Left lobe of liver (tissue), 2 donors: Measurements from ENCODE around the gene CAP2. TPM values are rescaled to one million over a fixed set of nuclear protein-coding genes. Genes with fewer than 3 reads are reported as not detected.
A peak's percentile ranks its signal among the peaks of the same experiment; 100 is the strongest.
"Not testable (repeated sequence)": the region's sequence is repeated elsewhere in the genome, so short reads cannot be mapped to it uniquely, and the experiment has no call there.

Experiments
- ATAC-seq: fragments of 200-7000 bp; cut with Tn5 transposase; one replicate; pipeline ENCODE4 v1.9.1; 2020; ENCODE audit warnings: mild to moderate bottlenecking, moderate library complexity
- DNase-seq: peaks from one replicate; pipeline ENCODE4 v3.0.0-alpha.2; 2020; ENCODE audit warnings: low spot score
- total RNA-seq: library from RNA; stranded (reverse); gene quantifications from one replicate; pipeline ENCODE4 v1.2.1, GENCODE V29; 2021
- donor health status: DM: no; HTN: no; CAD: no; lungs with moderate emphysema.
- donor health status: DM: no; HTN: yes; CAD: no.

CAP2 gene
- total RNA-seq, 1 donor from 2014 or later = 2.5 TPM

DNA sequence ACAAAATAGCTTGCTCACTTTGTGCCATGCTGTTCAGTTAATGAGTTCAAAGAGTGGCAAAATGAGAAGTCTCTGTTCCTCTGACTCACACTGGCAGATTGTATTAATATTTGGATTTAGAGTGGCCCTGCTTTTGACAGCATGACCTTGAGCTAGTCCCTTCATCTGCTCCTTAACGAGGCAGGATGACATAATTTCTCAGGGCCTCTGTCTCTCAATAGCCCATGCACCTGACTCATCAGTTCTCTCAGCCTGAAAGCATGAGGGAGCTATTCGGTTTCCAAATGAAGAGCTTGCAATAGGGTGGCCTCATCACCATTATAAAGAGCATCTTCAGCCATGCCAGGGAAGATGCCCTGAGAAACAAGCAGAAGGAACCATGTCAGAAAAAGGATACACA, 38.2 kb downstream of the CAP2 start:
- ATAC-seq (no peak), DNase-seq (no peak)

- ATAC-seq = no peak
- no peak for DNase-seq
Observed at GRCh38 chr6:17432356-17432755, 39.0 kb downstream of the CAP2 start.

DNA sequence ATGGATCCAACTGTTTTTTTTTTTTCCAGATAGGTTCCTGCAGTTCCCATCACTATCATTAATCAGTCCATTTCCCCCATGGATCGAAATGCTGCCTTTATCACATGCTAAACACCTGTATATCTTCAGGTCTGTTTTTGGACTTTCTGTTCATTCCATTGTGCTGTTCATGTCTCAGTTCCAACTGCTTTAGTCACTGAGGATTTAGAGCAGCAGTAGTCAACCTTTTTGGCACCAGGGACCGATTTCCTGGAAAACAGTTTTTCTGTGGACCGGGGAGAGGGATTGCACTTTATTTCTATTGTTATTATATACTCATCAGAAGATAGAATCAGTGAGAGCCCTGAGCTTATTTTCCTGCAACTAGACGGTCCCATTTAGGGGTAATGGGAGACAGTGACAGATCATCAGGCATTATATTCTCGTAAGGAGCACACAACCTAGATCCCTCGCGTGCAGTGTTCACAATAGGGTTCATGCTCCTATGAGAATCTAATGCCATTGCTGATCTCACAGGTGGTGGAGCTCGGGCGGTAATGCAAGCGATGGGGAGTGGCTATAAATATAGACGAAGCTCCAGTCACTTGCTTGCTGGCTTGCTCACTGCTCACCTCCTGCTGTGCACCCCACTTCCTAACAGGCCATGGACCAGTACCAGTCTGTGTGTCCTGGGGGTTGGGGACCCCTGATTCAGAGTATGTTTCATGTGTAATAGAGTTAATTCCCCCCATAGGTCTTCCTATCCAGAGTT, 46.0 kb downstream of the CAP2 start:
- ATAC-seq (no peak), DNase-seq (no peak)

DNA sequence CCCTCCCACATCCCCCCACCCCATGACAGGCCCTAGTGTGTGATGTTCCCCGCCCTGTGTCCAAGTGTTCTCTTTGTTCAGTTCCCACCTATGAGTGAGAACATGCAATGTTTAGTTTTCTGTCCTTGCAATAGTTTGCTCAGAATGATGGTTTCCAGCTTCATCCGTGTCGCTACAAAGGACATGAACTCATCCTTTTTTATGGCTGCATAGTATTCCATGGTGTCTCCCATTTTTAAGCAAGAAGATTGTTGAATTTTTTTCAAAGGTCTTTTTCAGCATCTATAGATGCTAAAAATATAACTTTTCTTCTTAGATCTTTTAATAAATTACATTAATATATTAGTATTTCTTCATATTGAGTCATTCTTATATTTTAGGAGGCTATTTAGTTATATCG, 47.4 kb downstream of the CAP2 start:
- not testable (repeated sequence) for ATAC-seq, DNase-seq

GRCh38 chr6:17442196-17442595, 48.8 kb downstream of the CAP2 start:
- DNase-seq (no peak), ATAC-seq (no peak)

- no peak for DNase-seq
- no peak for ATAC-seq
Observed at GRCh38 chr6:17446713-17447112, 53.3 kb downstream of the CAP2 start.

DNA sequence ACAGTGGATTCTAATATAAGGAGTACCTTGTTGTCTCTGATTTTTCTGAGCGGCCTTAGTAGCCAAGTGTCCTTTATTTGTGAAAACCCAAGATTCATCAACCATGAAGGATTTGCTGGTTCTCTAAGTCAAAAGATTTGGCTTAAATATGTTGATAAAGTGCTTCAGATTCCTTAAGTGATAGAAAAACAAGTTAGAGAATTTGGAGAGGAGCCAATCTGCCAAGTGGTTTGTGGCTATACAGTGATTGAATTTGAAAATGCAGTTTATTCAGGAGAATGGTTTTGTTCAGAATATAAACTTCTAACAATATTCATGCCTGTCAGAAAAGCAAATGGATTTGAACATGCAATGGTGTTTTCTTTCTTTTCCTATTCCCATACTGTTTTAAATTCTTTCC, 54.8 kb downstream of the CAP2 start:
- no peak for DNase-seq
- ATAC-seq = no peak

- DNase-seq (no peak), ATAC-seq (no peak)
Observed at GRCh38 chr6:17450397-17450796, 57.0 kb downstream of the CAP2 start.

- no peak for DNase-seq
- ATAC-seq = no peak
Observed at GRCh38 chr6:17450832-17451231, 57.4 kb downstream of the CAP2 start.

DNA sequence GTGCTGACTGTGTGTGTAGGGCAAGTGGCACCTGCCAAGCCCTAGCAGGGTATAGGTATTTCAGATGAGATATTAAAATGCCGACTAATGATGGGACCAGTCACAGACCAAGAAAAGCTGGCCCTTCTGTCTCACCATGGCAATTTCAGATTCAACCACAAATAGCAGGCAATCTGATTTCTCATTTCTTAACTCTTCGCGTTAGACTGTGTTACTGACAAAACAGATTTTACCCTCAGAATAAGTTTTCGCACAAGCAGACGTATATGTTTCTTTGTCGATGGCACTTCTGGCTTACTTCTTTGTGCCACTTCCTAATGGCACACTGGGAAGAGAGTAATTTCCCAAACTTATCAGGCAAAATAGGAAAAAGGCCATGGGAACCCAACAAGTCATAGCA, 58.7 kb downstream of the CAP2 start:
- ATAC-seq = no peak
- DNase-seq = no peak

GRCh38 chr6:17454316-17455005, 61.1 kb downstream of the CAP2 start:
- ATAC-seq (no peak), DNase-seq (no peak)

DNA sequence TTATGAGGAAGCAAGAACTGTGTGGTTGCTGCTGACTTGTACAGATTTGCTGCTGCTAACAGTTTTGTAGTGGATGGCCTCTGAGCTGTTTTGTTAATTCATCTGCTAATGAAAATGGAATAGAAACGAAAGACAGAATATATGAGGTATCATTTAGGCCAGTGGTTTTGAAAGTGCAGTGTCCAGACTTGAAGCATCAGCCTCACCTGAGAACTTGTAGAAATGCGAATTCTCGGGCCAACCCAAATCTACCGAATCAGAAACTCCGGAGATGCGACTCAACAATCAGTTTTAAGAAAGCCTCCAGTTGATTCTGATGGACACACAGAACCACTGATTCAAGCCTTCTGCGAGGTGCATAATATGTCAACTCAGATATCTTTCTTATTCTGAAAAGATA, 62.5 kb downstream of the CAP2 start:
- no peak for ATAC-seq
- no peak for DNase-seq

GRCh38 chr6:17456711-17457110, 63.3 kb downstream of the CAP2 start:
- no peak for DNase-seq
- ATAC-seq = no peak

GRCh38 chr6:17457405-17457804, 64.0 kb downstream of the CAP2 start:
- no peak for ATAC-seq
- no peak for DNase-seq

DNA sequence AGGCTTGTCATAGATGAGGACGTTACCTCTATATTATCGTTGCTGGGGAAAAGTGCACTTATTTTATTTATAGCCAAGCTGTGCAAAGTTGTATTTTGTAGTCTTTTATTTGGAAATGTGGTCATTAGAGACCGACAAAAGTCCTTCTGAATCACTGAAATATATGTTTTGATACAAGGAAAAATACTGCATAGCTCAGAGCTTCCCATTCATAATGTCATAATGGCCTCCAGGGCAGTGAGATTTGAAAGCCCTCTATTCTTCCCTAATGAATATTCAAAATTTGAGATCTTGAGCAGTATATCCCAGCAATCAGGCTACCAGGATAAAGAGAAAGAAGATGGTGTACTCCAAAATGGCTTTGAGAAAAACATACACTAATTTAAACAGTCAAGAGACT, 64.6 kb downstream of the CAP2 start:
- DNase-seq = no peak
- no peak for ATAC-seq

DNA sequence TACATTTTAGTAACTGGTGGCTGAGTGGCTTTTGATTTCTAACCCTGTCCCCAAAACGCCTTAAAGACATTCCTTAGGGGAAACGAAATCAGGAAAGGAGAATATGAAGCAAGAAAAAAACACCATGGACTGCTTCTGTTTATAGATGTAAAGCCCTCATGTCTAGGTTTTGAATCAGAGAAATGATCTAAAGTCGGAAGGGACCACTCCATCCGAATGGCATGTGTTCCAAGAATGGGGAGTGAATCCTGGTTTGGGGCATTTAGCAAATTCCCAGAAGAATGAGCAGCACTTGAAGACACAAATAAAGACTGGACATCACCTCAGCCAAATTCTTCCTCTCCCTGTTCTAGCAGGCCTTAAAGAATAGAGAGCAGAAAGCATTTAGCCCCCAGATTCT, 65.6 kb downstream of the CAP2 start:
- no peak for ATAC-seq
- no peak for DNase-seq

GRCh38 chr6:17460862-17461261, 67.5 kb downstream of the CAP2 start:
- DNase-seq = no peak
- ATAC-seq = no peak

DNA sequence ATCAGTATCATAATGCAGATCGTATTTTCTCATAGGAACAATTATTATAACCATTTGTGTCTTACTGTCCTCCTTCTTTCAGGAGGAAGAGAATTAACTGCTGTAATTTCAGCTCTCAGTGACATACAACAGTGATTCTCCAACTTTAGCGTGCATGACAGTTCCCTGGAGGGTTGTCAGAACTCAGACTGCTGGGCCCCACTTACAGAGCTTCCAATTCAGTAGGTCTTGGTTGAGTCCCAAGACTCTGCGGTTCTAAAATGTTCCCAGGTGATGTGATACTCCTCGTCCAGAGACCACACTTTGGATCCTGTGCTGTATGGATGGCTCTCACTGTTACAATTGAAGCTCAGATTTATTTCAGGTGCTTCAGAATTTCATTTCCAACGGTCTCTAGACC, 72.8 kb downstream of the CAP2 start:
- no peak for ATAC-seq
- DNase-seq = no peak

DNA sequence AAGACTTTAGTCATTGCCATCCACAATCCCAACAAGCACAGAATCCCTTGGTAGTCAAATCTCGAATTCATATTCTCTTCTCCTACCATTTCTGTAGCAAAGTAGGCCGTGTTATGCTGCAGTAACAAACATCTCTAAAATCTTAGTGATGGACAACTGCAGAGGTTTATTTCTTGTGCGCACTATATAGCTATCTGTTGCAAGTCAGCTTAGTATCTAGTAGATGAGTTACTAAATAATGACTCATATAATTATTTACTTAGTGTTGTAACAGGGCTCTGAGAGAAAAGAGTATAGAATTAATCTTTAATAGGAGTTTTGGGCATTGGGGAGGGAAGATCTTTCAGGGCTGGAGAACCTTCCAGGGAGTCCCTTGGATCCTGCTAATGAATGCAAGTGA, 73.3 kb downstream of the CAP2 start:
- no peak for ATAC-seq

GRCh38 chr6:17469006-17469832, 75.8 kb downstream of the CAP2 start:
- ATAC-seq = peak; percentile 51

More for the DNA sequence above, 73.3 kb downstream of the CAP2 start:
- DNase-seq = no peak

DNA sequence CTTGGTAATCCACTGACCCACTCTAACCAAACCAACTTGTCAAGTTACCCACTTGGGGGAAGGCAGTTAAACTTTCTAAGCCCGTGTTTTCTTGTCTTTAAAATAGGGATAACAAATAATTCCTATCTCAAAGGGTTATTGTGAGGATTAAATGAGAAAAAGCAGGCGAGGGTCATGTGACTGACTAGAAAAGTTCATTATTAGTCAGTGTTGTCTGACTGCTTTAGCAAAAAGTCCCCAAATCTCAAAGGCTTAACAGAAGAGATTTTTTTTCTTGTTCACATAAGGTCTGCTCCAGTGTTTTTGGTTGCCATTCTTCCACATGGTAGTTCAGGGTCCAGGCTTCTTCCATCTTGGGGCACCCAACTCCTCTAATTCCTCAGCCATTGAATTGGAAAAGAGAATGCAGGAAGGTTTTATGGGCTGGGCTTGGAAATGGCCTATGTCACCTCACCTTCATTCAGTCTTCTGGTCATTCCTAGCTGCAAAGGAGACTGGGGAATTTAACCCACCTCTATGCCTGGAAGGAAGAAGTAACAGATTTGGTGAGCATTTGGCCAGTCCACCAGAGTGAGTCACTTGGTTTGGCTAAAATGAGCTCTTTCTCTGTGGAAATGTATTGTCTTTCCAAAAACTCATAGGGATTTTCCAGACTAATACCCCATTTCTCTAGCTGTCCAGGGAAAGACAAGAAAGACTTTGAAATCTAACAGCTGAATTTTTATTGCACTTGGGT, 77.0 kb downstream of the CAP2 start:
- ATAC-seq (no peak), DNase-seq (no peak)

More at GRCh38 chr6:17469006-17469832, 75.8 kb downstream of the CAP2 start:
- DNase-seq = no peak
